Muscle layer of duodenum (tissue), 2 donors: ENCODE measurements around the gene FLNB.

Source experiments
- H3K27ac ChIP-seq: one replicate; pipeline ENCODE4 v1.7.0; 2013; ENCODE audit warnings: mild to moderate bottlenecking, low read length
- H3K27me3 ChIP-seq: one replicate; pipeline ENCODE4 v1.7.0; 2013; ENCODE audit warnings: low read depth, mild to moderate bottlenecking, control low read depth, low read length
- H3K36me3 ChIP-seq, 2 donors: one replicate each; pipeline ENCODE4 v1.7.0; 2013; ENCODE audit warnings: low read length in 2 of 2, control low read depth in 1 of 2, mild to moderate bottlenecking in 1 of 2; ENCODE audit not compliant: insufficient read depth in 2 of 2, control insufficient read depth in 1 of 2
- H3K4me1 ChIP-seq, 2 donors: one replicate each; pipeline ENCODE4 v1.7.0; 2013; ENCODE audit warnings: low read length in 2 of 2, mild to moderate bottlenecking in 2 of 2, control low read depth in 1 of 2, moderate library complexity in 1 of 2; ENCODE audit not compliant: insufficient read depth in 2 of 2, control insufficient read depth in 1 of 2
- H3K4me3 ChIP-seq, 2 donors: one replicate each; pipeline ENCODE4 v1.7.0; 2013; ENCODE audit warnings: low read length in 2 of 2, low read depth in 1 of 2, mild to moderate bottlenecking in 1 of 2
- H3K9me3 ChIP-seq, 2 donors: one replicate each; pipeline ENCODE4 v1.7.0; 2013; ENCODE audit warnings: low read length in 2 of 2, control low read depth in 1 of 2, mild to moderate bottlenecking in 1 of 2; ENCODE audit not compliant: control insufficient read depth in 1 of 2
- donor health status: healthy.

Gene FLNB, protein sequence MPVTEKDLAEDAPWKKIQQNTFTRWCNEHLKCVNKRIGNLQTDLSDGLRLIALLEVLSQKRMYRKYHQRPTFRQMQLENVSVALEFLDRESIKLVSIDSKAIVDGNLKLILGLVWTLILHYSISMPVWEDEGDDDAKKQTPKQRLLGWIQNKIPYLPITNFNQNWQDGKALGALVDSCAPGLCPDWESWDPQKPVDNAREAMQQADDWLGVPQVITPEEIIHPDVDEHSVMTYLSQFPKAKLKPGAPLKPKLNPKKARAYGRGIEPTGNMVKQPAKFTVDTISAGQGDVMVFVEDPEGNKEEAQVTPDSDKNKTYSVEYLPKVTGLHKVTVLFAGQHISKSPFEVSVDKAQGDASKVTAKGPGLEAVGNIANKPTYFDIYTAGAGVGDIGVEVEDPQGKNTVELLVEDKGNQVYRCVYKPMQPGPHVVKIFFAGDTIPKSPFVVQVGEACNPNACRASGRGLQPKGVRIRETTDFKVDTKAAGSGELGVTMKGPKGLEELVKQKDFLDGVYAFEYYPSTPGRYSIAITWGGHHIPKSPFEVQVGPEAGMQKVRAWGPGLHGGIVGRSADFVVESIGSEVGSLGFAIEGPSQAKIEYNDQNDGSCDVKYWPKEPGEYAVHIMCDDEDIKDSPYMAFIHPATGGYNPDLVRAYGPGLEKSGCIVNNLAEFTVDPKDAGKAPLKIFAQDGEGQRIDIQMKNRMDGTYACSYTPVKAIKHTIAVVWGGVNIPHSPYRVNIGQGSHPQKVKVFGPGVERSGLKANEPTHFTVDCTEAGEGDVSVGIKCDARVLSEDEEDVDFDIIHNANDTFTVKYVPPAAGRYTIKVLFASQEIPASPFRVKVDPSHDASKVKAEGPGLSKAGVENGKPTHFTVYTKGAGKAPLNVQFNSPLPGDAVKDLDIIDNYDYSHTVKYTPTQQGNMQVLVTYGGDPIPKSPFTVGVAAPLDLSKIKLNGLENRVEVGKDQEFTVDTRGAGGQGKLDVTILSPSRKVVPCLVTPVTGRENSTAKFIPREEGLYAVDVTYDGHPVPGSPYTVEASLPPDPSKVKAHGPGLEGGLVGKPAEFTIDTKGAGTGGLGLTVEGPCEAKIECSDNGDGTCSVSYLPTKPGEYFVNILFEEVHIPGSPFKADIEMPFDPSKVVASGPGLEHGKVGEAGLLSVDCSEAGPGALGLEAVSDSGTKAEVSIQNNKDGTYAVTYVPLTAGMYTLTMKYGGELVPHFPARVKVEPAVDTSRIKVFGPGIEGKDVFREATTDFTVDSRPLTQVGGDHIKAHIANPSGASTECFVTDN (N-terminal part only)

DNA sequence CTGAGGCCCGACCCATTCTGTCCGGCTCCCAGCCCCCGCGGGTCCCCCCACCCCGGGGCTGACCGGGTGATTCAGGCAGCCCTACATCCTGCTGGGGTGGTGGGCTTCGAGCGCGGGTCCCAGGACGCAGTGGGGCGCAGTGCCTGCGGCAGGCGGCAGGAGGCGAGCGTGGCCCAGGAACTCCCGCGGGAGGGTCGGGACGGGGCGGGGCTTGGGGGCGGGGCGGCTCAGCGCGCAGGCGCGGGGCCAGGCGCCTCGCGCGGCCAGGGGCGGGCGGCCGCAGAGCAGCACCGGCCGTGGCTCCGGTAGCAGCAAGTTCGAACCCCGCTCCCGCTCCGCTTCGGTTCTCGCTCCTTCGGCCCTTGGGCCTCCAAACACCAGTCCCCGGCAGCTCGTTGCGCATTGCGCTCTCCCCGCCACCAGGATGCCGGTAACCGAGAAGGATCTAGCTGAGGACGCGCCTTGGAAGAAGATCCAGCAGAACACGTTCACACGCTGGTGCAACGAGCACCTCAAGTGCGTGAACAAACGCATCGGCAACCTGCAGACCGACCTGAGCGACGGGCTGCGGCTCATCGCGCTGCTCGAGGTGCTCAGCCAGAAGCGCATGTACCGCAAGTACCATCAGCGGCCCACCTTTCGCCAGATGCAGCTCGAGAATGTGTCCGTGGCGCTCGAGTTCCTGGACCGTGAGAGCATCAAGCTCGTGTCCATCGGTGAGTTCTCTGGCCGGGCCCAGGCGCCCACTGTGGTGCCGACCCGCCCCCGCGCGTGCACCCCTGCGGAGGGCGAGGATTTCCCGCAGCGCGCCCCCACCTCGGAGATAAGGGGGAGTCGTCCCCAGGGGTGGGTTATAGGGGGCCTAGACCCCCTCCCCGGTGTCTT is at the start of gene FLNB:
TSS of gene FLNB (plus strand) at position 282 of the 885 bp plus-strand sequence. CDS start at position 425, 143 bp downstream.
- Histone ChIP-seq H3K4me1 (peaks cover 0 to 33% of the 10 kb centered on the region in 2 donors), H3K9me3 (no peaks in the 10 kb centered on the region), H3K27ac (peak within 1 kb of the TSS; percentile 90), H3K36me3 (no peaks in the 10 kb centered on the region), H3K27me3 (no peaks in the 10 kb centered on the region), H3K4me3 (peak within 1 kb of the TSS; percentile 95 to 96)

DNA sequence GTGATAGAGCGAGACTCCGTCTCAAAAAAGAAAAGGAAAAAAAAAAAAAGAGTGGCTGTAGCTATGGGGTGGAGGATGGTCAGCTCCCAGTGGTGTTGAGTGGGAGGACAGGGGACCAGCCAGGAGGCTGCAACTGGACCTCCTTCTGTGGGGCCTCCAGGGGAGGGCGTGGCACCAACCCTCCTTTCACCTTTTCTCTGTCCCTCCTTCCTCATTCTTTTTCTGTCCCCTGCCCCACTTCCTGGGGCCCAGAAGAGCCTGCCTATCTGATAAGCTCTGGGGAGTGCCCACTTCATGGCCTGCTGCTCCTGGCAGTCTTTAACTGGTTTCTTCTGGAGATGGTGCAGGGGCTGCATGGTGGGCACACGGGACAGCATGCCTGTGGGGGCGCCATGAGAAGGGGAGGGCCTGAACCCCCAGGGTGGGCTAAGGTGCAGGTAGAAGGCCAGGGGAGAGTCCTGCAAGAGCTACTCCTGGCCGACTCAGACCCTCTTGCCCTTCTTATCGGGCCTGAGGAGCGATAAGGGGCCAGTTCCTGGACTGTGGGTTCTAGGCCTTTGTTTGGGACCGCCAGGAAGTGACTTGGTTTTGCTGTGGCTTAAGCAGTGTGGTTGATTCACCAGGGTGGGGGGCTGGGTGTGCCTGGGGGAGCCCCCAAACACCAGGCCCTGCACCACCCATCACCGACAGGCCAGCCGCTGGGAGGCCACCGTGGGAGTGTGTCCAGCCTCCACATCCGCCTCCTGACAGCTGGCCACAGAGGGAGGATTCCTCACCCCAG is 49.4 kb upstream of the FLNB start:
- H3K9me3 ChIP-seq = no peaks in the 10 kb centered on the region
- peaks cover 5 to 10% of the 10 kb centered on the region in 2 donors for H3K4me1 ChIP-seq
- H3K27me3 ChIP-seq = no peaks in the 10 kb centered on the region
- peak overlapping the region; percentile 76 for H3K27ac ChIP-seq
- no peaks in the 10 kb centered on the region for H3K36me3 ChIP-seq
- peak overlapping the region in 1 of 2 donors; percentile 50 for H3K4me3 ChIP-seq

DNA sequence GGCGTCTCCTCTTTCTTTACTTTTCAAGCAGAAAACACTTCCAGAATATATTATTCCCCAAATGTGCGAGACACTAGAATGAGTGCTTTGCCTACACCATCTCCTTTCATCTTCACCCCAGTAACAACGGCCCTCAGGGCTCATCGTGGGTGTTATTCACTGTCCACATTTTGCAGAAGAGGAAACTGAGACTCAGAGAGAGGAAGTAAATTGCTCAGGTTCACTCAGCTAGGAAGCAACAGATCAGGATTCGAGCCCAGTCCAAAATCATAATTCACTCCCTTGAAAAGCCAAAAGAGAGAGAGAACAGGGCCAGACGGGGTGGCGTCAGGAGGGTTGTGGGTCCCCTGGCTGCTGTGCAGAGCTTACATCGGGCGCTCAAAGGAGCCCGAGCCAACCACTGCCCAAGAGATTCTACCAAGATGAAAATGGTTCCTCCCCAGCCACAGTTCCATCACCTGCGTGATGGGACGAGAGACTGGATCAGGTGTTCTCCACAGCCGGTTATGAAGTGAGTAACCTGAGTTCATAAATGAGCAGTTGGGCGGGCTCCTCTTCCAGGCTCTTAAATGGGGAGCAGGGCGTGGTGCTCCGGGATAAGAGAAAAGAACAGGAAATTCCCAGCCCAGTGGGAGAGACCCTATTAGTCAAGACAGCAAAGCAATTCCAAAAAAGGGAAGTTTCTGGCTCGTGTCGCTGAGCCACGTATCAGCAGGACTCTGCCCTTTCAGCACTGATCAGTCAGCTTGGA is 48.6 kb upstream of the FLNB start:
- H3K27ac ChIP-seq = peak overlapping the region; percentile 76
- H3K4me3 ChIP-seq = peak overlapping the region; percentile 26 to 50

GRCh38 chr3:57960174-57960505 is 48.1 kb upstream of the FLNB start:
- Histone ChIP-seq H3K4me1 (peaks cover 5 to 12% of the 10 kb centered on the region in 2 donors), H3K27ac (peak overlapping the region; percentile 76), H3K4me3 (peak overlapping the region; percentile 26 to 50), H3K27me3 (no peaks in the 10 kb centered on the region), H3K36me3 (no peaks in the 10 kb centered on the region), H3K9me3 (no peaks in the 10 kb centered on the region)

More for the DNA sequence above, 48.6 kb upstream of the FLNB start:
- H3K27me3 ChIP-seq = no peaks in the 10 kb centered on the region
- no peaks in the 10 kb centered on the region for H3K9me3 ChIP-seq
- peaks cover 5 to 12% of the 10 kb centered on the region in 2 donors for H3K4me1 ChIP-seq
- H3K36me3 ChIP-seq = no peaks in the 10 kb centered on the region

DNA sequence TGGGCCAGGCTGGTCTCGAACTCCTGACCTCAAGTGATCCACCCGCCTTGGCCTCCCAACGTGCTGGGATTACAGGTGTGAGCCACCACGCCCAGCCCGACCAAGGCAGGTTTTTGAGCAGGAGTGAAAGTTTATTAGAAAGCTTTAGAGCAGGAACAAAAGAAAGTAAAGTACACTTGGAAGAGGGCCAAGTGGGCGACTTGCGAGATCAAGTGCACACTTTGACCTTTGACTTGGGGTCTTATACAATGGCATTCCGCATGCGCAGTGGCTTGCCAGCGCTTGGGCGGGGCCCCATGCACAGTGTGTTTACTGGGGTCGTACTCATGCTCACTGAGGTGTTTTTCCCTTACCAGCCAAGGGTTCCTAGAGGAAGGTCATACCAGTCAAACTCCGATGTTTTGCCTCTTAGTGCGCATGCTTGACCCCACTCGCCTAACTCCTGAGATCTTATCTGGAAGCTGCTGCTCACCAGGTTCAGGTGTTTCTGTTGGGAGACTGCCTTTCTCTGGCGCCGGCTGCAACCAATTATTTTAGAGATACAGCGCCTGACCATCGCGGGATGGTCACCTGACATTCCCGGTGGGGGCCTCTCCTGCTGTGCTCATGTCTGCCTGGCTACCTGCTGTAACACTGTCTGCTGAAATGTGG is 46.9 kb upstream of the FLNB start:
- Histone ChIP-seq H3K4me1 (peaks cover 5 to 12% of the 10 kb centered on the region in 2 donors), H3K4me3 (no peak overlapping the region), H3K36me3 (no peaks in the 10 kb centered on the region), H3K27ac (no peak overlapping the region), H3K9me3 (no peaks in the 10 kb centered on the region), H3K27me3 (no peaks in the 10 kb centered on the region)

GRCh38 chr3:57961828-57962447 is 46.3 kb upstream of the FLNB start:
- Histone ChIP-seq H3K4me1 (peaks cover 7 to 12% of the 10 kb centered on the region in 2 donors), H3K9me3 (no peaks in the 10 kb centered on the region), H3K27ac (peak overlapping the region; percentile 31), H3K4me3 (no peak overlapping the region), H3K27me3 (no peaks in the 10 kb centered on the region), H3K36me3 (no peaks in the 10 kb centered on the region)

DNA sequence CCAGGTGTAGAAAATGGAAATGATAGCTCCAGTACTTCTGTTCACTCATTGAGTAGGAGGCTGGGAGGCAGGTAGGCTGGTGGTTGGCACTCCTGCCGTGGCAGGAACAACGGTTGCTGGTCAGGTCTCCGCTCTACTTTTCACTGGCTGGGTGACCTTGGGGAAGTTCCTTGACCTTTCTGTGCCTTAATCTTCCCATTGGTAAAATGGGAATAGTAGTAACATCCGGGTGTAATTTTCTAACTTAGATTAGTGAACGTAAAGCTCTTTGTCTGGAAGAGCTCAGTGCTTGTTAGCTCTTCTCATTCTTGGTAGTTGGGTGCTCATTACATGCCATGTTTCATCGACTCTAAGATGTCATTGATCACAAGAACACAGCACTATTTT is 45.8 kb upstream of the FLNB start:
- no peaks in the 10 kb centered on the region for H3K9me3 ChIP-seq
- peak overlapping the region; percentile 31 for H3K27ac ChIP-seq
- peaks cover 10 to 12% of the 10 kb centered on the region in 2 donors for H3K4me1 ChIP-seq
- H3K4me3 ChIP-seq = no peak overlapping the region
- H3K36me3 ChIP-seq = no peaks in the 10 kb centered on the region
- no peaks in the 10 kb centered on the region for H3K27me3 ChIP-seq

GRCh38 chr3:57963811-57964346 is 44.3 kb upstream of the FLNB start:
- H3K4me1 ChIP-seq = peaks cover 6 to 10% of the 10 kb centered on the region in 2 donors

GRCh38 chr3:57966829-57967228 is 41.4 kb upstream of the FLNB start:
- Histone ChIP-seq H3K4me3 (no peak overlapping the region), H3K9me3 (no peaks in the 10 kb centered on the region), H3K27ac (no peak overlapping the region), H3K36me3 (no peaks in the 10 kb centered on the region), H3K4me1 (peaks cover 3 to 5% of the 10 kb centered on the region in 2 donors), H3K27me3 (no peaks in the 10 kb centered on the region)

More at GRCh38 chr3:57963811-57964346, 44.3 kb upstream of the FLNB start:
- Histone ChIP-seq H3K27ac (no peak overlapping the region), H3K36me3 (no peaks in the 10 kb centered on the region), H3K4me3 (no peak overlapping the region), H3K27me3 (no peaks in the 10 kb centered on the region), H3K9me3 (no peaks in the 10 kb centered on the region)
